ENCODE results near the gene MCOLN1. TPM values are rescaled to one million over a fixed set of nuclear protein-coding genes. Genes with fewer than 3 reads are reported as not detected.
A peak's percentile ranks its signal among the peaks of the same experiment; 100 is the strongest.

The MCOLN1 gene
- total RNA-seq, 1 donor from 2014 or later, result 6.6 TPM

GRCh38 chr19:7482584-7483439 lies 39.6 kb upstream of the MCOLN1 start:
- H3K4me3 ChIP-seq, result peak overlapping the region; percentile 37
- peak; percentile 65 for DNase-seq (ENCODE audit: low spot score)
- peak overlapping the region; percentile 72 for H3K4me2 ChIP-seq
- no peaks in the 10 kb centered on the region for H3K4me1 ChIP-seq
- H3K9ac ChIP-seq, result peak overlapping the region; percentile 42
- Mint-ChIP-seq H3K36me3 (no peaks in the 10 kb centered on the region), H3K4me3 (no peak overlapping the region), H3K27ac (peak overlapping the region; percentile 4), H3K4me1 (peaks cover 16% of the 10 kb centered on the region), H3K27me3 (ENCODE audit: insufficient read depth, low read depth) (peaks cover 2% of the 10 kb centered on the region), H3K9me3 (peaks cover 3% of the 10 kb centered on the region)
- H3F3A ChIP-seq (ENCODE audit: low read depth), result no peaks in the 10 kb centered on the region
- TF ChIP-seq, protein P1, sequence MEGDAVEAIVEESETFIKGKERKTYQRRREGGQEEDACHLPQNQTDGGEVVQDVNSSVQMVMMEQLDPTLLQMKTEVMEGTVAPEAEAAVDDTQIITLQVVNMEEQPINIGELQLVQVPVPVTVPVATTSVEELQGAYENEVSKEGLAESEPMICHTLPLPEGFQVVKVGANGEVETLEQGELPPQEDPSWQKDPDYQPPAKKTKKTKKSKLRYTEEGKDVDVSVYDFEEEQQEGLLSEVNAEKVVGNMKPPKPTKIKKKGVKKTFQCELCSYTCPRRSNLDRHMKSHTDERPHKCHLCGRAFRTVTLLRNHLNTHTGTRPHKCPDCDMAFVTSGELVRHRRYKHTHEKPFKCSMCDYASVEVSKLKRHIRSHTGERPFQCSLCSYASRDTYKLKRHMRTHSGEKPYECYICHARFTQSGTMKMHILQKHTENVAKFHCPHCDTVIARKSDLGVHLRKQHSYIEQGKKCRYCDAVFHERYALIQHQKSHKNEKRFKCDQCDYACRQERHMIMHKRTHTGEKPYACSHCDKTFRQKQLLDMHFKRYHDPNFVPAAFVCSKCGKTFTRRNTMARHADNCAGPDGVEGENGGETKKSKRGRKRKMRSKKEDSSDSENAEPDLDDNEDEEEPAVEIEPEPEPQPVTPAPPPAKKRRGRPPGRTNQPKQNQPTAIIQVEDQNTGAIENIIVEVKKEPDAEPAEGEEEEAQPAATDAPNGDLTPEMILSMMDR (IDR thresholded peaks at IDR 0.05), result no peak
- TF ChIP-seq EZH2 (IDR thresholded peaks at IDR 0.05) (no peak), EZH2phosphoT487 (IDR thresholded peaks at IDR 0.05) (no peak)
- H3K36me3 ChIP-seq, result no peaks in the 10 kb centered on the region
- no peaks in the 10 kb centered on the region for H3K79me2 ChIP-seq (ENCODE audit: low read depth)
- H4K20me1 ChIP-seq (ENCODE audit: low read depth), result no peaks in the 10 kb centered on the region
- no peaks in the 10 kb centered on the region for H3K27me3 ChIP-seq
- H3K9me3 ChIP-seq (ENCODE audit: low read depth), result no peaks in the 10 kb centered on the region
- no peak overlapping the region for H3K27ac ChIP-seq
- H2AFZ ChIP-seq (replicated peaks), result no peak overlapping the region

DNA sequence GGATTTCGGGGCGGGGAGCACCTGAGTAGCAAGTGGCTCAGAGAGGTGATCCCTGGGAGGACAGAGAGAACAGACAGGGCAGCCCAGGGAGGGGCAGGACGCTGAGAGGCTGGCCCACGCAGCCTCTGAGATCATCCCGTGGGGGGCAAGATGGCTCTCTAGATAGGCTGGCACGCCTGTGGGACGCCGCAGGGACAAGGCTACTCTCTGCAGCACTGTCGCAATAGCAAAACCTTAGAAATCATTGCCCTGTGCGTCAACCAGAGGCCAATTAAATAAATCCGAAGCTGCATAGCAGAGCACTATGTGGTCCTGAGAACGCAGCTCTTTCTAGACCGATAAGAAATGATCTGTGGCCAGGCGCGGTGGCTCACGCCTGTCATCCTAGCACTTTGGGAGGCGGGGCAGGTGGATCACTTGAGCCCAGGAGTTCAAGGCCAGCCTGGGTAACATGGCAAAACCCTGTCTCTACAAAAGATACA lies 38.7 kb upstream of the MCOLN1 start:
- peak overlapping the region; percentile 4 for H3K27ac Mint-ChIP-seq
- H3F3A ChIP-seq (ENCODE audit: low read depth), result no peaks in the 10 kb centered on the region
- peak overlapping the region; percentile 72 for H3K4me2 ChIP-seq
- no peaks in the 10 kb centered on the region for H3K4me1 ChIP-seq
- peaks cover 16% of the 10 kb centered on the region for H3K4me1 Mint-ChIP-seq
- no peak overlapping the region for H2AFZ ChIP-seq (replicated peaks)
- no peaks in the 10 kb centered on the region for H3K9me3 ChIP-seq (ENCODE audit: low read depth)
- DNase-seq (ENCODE audit: low spot score), result no peak
- H3K27me3 Mint-ChIP-seq (ENCODE audit: insufficient read depth, low read depth), result peaks cover 2% of the 10 kb centered on the region
- H3K9me3 Mint-ChIP-seq, result peaks cover 3% of the 10 kb centered on the region
- H3K9ac ChIP-seq, result no peak overlapping the region
- H3K79me2 ChIP-seq (ENCODE audit: low read depth), result no peaks in the 10 kb centered on the region
- TF ChIP-seq, protein P1 (IDR thresholded peaks at IDR 0.05), result no peak
- TF ChIP-seq EZH2 (IDR thresholded peaks at IDR 0.05) (no peak), EZH2phosphoT487 (IDR thresholded peaks at IDR 0.05) (no peak)
- H3K4me3 Mint-ChIP-seq, result no peak overlapping the region
- H4K20me1 ChIP-seq (ENCODE audit: low read depth), result no peaks in the 10 kb centered on the region
- no peaks in the 10 kb centered on the region for H3K36me3 Mint-ChIP-seq
- no peak overlapping the region for H3K4me3 ChIP-seq
- no peaks in the 10 kb centered on the region for H3K36me3 ChIP-seq
- no peak overlapping the region for H3K27ac ChIP-seq
- H3K27me3 ChIP-seq, result no peaks in the 10 kb centered on the region

GRCh38 chr19:7486923-7487322 lies 35.5 kb upstream of the MCOLN1 start:
- Mint-ChIP-seq H3K27ac (no peak overlapping the region), H3K27me3 (ENCODE audit: insufficient read depth, low read depth) (peaks cover 6% of the 10 kb centered on the region), H3K36me3 (no peaks in the 10 kb centered on the region), H3K4me1 (peaks cover 16% of the 10 kb centered on the region), H3K4me3 (no peak overlapping the region), H3K9me3 (no peaks in the 10 kb centered on the region)
- no peak overlapping the region for H3K9ac ChIP-seq
- H3K9me3 ChIP-seq (ENCODE audit: low read depth), result no peaks in the 10 kb centered on the region
- H3K36me3 ChIP-seq, result no peaks in the 10 kb centered on the region
- peaks cover 12% of the 10 kb centered on the region for H3F3A ChIP-seq (ENCODE audit: low read depth)
- DNase-seq (ENCODE audit: low spot score), result no peak
- no peak overlapping the region for H3K4me3 ChIP-seq
- H3K4me1 ChIP-seq, result peaks cover 10% of the 10 kb centered on the region
- H3K4me2 ChIP-seq, result no peak overlapping the region
- H3K27me3 ChIP-seq, result no peaks in the 10 kb centered on the region
- H3K79me2 ChIP-seq (ENCODE audit: low read depth), result no peaks in the 10 kb centered on the region
- H3K27ac ChIP-seq, result no peak overlapping the region
- H4K20me1 ChIP-seq (ENCODE audit: low read depth), result no peaks in the 10 kb centered on the region
- H2AFZ ChIP-seq (replicated peaks), result no peak overlapping the region
- TF ChIP-seq EZH2phosphoT487 (IDR thresholded peaks at IDR 0.05), result no peak
- TF ChIP-seq, protein P1 (IDR thresholded peaks at IDR 0.05), result no peak
- no peak for TF ChIP-seq EZH2 (IDR thresholded peaks at IDR 0.05)
